ENCODE data around the gene FILIP1.

DNA sequence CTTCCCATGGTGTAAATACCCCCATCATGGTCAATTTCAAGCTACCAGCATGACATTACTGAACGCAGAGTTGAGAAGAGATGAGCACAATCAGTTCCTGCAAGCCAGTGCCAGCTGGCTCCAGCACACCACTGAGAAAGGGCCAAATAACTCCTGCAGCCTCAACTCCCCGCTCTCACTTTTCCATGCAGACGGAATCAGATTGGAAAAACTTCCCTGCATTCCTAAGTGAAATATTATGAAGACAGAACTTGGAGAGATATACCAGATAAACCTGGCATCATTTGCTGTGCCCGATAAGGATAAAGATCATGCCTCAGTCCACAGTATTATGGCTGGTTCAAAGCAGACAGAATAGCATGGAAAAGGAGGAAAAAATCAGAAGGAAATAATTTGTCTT is 56.7 kb downstream of the FILIP1 start:
- TF ChIP-seq, protein P1, sequence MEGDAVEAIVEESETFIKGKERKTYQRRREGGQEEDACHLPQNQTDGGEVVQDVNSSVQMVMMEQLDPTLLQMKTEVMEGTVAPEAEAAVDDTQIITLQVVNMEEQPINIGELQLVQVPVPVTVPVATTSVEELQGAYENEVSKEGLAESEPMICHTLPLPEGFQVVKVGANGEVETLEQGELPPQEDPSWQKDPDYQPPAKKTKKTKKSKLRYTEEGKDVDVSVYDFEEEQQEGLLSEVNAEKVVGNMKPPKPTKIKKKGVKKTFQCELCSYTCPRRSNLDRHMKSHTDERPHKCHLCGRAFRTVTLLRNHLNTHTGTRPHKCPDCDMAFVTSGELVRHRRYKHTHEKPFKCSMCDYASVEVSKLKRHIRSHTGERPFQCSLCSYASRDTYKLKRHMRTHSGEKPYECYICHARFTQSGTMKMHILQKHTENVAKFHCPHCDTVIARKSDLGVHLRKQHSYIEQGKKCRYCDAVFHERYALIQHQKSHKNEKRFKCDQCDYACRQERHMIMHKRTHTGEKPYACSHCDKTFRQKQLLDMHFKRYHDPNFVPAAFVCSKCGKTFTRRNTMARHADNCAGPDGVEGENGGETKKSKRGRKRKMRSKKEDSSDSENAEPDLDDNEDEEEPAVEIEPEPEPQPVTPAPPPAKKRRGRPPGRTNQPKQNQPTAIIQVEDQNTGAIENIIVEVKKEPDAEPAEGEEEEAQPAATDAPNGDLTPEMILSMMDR (IDR thresholded peaks at IDR 0.05) = no peak
- TF ChIP-seq POLR2A (IDR thresholded peaks at IDR 0.05) = no peak

Measured in upper lobe of left lung (tissue), 4 donors.